Right hindlimb (tissue), 1 donor: ENCODE data around the gene SUSD6.
"Not testable (repeated sequence)": the region's sequence is repeated elsewhere in the genome, so short reads cannot be mapped to it uniquely, and the experiment has no call there.

Experiments used
- DNase-seq: peaks from one replicate; pipeline ENCODE4 v3.0.0-alpha.2; 2018

SUSD6 gene

GRCh38 chr14:69625299-69626131 is 14.1 kb downstream of the SUSD6 start:
- peak; percentile 60 for DNase-seq

GRCh38 chr14:69626132-69626500 is 14.7 kb downstream of the SUSD6 start:
- no peak for DNase-seq

GRCh38 chr14:69629225-69630127 is 18.1 kb downstream of the SUSD6 start:
- no peak for DNase-seq

- no peak for DNase-seq
These were observed 19.0 kb downstream of the SUSD6 start for GRCh38 chr14:69630360-69630759.

GRCh38 chr14:69631509-69631908 is 20.1 kb downstream of the SUSD6 start:
- DNase-seq = no peak

GRCh38 chr14:69632164-69632563 is 20.8 kb downstream of the SUSD6 start:
- no peak for DNase-seq

GRCh38 chr14:69632593-69633151 is 21.3 kb downstream of the SUSD6 start:
- no peak for DNase-seq

GRCh38 chr14:69633238-69633637 is 21.8 kb downstream of the SUSD6 start:
- no peak for DNase-seq

- DNase-seq = no peak
These were observed 24.7 kb downstream of the SUSD6 start for GRCh38 chr14:69635981-69636639.

GRCh38 chr14:69636718-69637480 is 25.5 kb downstream of the SUSD6 start:
- no peak for DNase-seq

GRCh38 chr14:69637503-69638031 is 26.2 kb downstream of the SUSD6 start:
- no peak for DNase-seq

GRCh38 chr14:69640931-69641330 is 29.5 kb downstream of the SUSD6 start:
- DNase-seq = no peak

GRCh38 chr14:69642212-69642793 is 30.9 kb downstream of the SUSD6 start:
- DNase-seq = not testable (repeated sequence)

GRCh38 chr14:69643430-69644200 is 32.2 kb downstream of the SUSD6 start:
- DNase-seq = no peak

- no peak for DNase-seq
These were observed 33.4 kb downstream of the SUSD6 start for GRCh38 chr14:69644814-69645213.

GRCh38 chr14:69647213-69647612 is 35.8 kb downstream of the SUSD6 start:
- no peak for DNase-seq

GRCh38 chr14:69647642-69648041 is 36.2 kb downstream of the SUSD6 start:
- not testable (repeated sequence) for DNase-seq

- no peak for DNase-seq
These were observed 37.4 kb downstream of the SUSD6 start for GRCh38 chr14:69648480-69649451.

- DNase-seq = no peak
These were observed 39.6 kb downstream of the SUSD6 start for GRCh38 chr14:69650948-69651369.
